OCI-LY3 (cell line): Measurements from ENCODE around the gene TMEM11.

Experiments
- H2AFZ ChIP-seq: fragments of 200-600, 300-600 bp; shearing (Covaris generic); 2 replicates; pipeline ENCODE4 v1.6.0; 2014; ENCODE audit warnings: antibody characterized with exemption, low read depth, low read length
- H3K27ac ChIP-seq: fragments of 200-600, 300-600 bp; sonication (generic); 2 replicates; pipeline ENCODE4 v1.5.1; 2014; ENCODE audit warnings: mild to moderate bottlenecking, low read length, moderate library complexity, mixed read lengths
- H3K27me3 ChIP-seq: fragments of 200-600, 300-600 bp; sonication (generic); 2 replicates; pipeline ENCODE4 v1.6.1; 2014; ENCODE audit warnings: low read depth, low read length, mixed read lengths
- H3K36me3 ChIP-seq: fragments of 200-600, 300-600 bp; sonication (generic); replicated peaks from 2 replicates; pipeline ENCODE3; 2014; ENCODE audit warnings: low read depth, low read length, mixed read lengths
- H3K4me1 ChIP-seq: fragments of 300-600, 200-600 bp; sonication (generic); 2 replicates; pipeline ENCODE4 v1.6.1; 2014; ENCODE audit warnings: low read length, mixed read lengths
- H3K4me2 ChIP-seq: fragments of 200-600, 300-600 bp; sonication (generic); 2 replicates; pipeline ENCODE4 v1.6.1; 2014; ENCODE audit warnings: low read length, mixed read lengths
- H3K4me3 ChIP-seq: fragments of 300-600, 200-600 bp; sonication (generic); 2 replicates; pipeline ENCODE4 v1.5.1; 2014; ENCODE audit warnings: antibody characterized with exemption, mild to moderate bottlenecking, low read length, moderate library complexity
- H3K79me2 ChIP-seq: fragments of 300-600, 200-600 bp; shearing (Covaris generic); 2 replicates; pipeline ENCODE4 v1.6.1; 2014; ENCODE audit warnings: mild to moderate bottlenecking, low read length, mixed read lengths
- H3K9ac ChIP-seq: fragments of 300-600, 200-600 bp; shearing (Covaris generic); 2 replicates; pipeline ENCODE4 v1.6.0; 2014; ENCODE audit warnings: mild to moderate bottlenecking, low read length, moderate library complexity
- H3K9me3 ChIP-seq: fragments of 200-600, 300-600 bp; shearing (Covaris generic); 2 replicates; pipeline ENCODE4 v1.6.1; 2014; ENCODE audit warnings: low read length, mixed read lengths; ENCODE audit not compliant: insufficient read depth
- H4K20me1 ChIP-seq: fragments of 200-600, 300-600 bp; sonication (generic); 2 replicates; pipeline ENCODE4 v1.6.1; 2016; ENCODE audit warnings: low read length, mixed read lengths; ENCODE audit not compliant: insufficient read depth
- CTCF ChIP-seq: fragments of 200-600, 300-600 bp; sonication (generic); IDR thresholded peaks from 2 replicates; pipeline ENCODE4 v1.5.1; 2014; ENCODE audit warnings: antibody characterized with exemption, low read length, low read depth
- EZH2phosphoT487 ChIP-seq: fragments of 200-600 bp; shearing (Covaris generic); IDR thresholded peaks from 2 replicates; pipeline ENCODE4 v1.6.1; 2018; ENCODE audit warnings: antibody characterized with exemption, mixed run types, low read depth

TMEM11 gene

GRCh38 chr17:21215935-21216334, 2.0 kb upstream of the TMEM11 start:
- H3K4me2 ChIP-seq, result no peak overlapping the region
- no peak overlapping the region for H2AFZ ChIP-seq
- H3K79me2 ChIP-seq, result peaks cover 46% of the 10 kb centered on the region
- no peak overlapping the region for H3K4me3 ChIP-seq
- no peaks in the 10 kb centered on the region for H3K27me3 ChIP-seq
- no peak overlapping the region for H3K9ac ChIP-seq
- TF ChIP-seq EZH2phosphoT487 (no peak), CTCF (no peak)
- H3K27ac ChIP-seq, result no peak overlapping the region
- peaks cover 5% of the 10 kb centered on the region; the same call in 1 of the 2 replicates for H4K20me1 ChIP-seq
- peaks cover 10% of the 10 kb centered on the region for H3K4me1 ChIP-seq
- no peaks in the 10 kb centered on the region for H3K36me3 ChIP-seq
- no peaks in the 10 kb centered on the region for H3K9me3 ChIP-seq

DNA sequence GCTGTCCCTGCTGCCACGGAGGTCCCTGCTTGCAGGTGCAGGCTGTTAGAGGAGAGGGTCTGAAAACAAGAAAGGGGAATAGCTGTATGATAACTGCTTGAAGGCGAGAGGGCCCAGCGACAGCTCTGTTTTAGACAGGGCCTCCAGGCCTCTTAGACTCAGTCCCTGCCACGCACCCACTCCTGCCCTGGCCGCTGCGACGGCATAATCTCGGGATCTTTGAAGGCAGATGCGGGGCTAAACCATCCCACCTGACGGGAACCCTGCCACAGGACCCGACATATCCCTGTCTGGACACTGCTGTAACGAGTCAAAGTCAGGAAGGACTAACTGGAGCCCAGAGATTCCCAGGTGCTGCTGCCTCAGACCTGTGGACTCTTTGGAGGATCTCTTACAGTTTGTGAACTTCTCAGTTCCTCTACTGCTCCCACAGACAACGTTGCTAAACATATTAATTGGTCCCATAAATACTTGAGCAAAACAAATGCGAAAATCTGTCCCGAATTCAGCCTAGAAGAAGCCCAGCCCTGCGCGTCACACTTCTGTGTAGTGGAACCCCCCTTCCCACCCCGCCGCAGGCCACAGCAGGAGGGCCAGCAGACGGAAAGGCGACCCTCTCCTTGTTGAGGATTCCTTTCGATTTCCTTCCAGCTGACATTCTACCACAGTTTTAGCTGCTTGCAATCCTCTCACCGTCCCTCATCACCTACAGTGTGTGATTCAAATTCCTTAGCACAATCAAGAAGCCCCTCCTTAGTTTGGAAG, 998 bp upstream of the TMEM11 start:
- H3K27ac ChIP-seq, result peak overlapping the region; percentile 53
- peak overlapping the region; percentile 66 for H3K9ac ChIP-seq
- H4K20me1 ChIP-seq, result peaks cover 5% of the 10 kb centered on the region; the same call in 1 of the 2 replicates
- H3K4me1 ChIP-seq, result peaks cover 10% of the 10 kb centered on the region
- H2AFZ ChIP-seq, result no peak overlapping the region
- H3K4me3 ChIP-seq, result peak overlapping the region; percentile 91
- no peaks in the 10 kb centered on the region for H3K36me3 ChIP-seq
- H3K79me2 ChIP-seq, result peaks cover 56% of the 10 kb centered on the region
- H3K27me3 ChIP-seq, result no peaks in the 10 kb centered on the region
- peak overlapping the region; percentile 74 for H3K4me2 ChIP-seq
- no peak for TF ChIP-seq EZH2phosphoT487
- no peaks in the 10 kb centered on the region for H3K9me3 ChIP-seq

- Histone ChIP-seq H3K9ac (peak overlapping the region; percentile 87), H3K27me3 (no peaks in the 10 kb centered on the region), H3K79me2 (peaks cover 69% of the 10 kb centered on the region), H4K20me1 (peaks cover 5% of the 10 kb centered on the region; the same call in 1 of the 2 replicates), H3K4me3 (peak overlapping the region; percentile 91), H3K27ac (peak overlapping the region; percentile 53), H3K4me2 (peak overlapping the region; percentile 72), H2AFZ (no peak overlapping the region), H3K36me3 (no peaks in the 10 kb centered on the region), H3K4me1 (peaks cover 10% of the 10 kb centered on the region), H3K9me3 (no peaks in the 10 kb centered on the region)
- TF ChIP-seq EZH2phosphoT487, result no peak
- TF ChIP-seq CTCF, result no peak
Observed at GRCh38 chr17:21213638-21214014, 335 bp downstream of the TMEM11 start.

- H3K4me2 ChIP-seq, result peak overlapping the region; percentile 72
- TF ChIP-seq CTCF, result no peak
- no peak for TF ChIP-seq EZH2phosphoT487
- H4K20me1 ChIP-seq, result peaks cover 5% of the 10 kb centered on the region; the same call in 1 of the 2 replicates
- peak overlapping the region; percentile 91 for H3K4me3 ChIP-seq
- no peaks in the 10 kb centered on the region for H3K27me3 ChIP-seq
- 0 out of 2 replicates have a peak overlapping the region, but pooled peaks have one; percentile 53 for H3K27ac ChIP-seq
- peaks cover 74% of the 10 kb centered on the region for H3K79me2 ChIP-seq
- peak overlapping the region; percentile 87 for H3K9ac ChIP-seq
- H2AFZ ChIP-seq, result no peak overlapping the region
- no peaks in the 10 kb centered on the region for H3K36me3 ChIP-seq
- H3K9me3 ChIP-seq, result no peaks in the 10 kb centered on the region
- peaks cover 10% of the 10 kb centered on the region for H3K4me1 ChIP-seq
Observed at GRCh38 chr17:21212826-21213637, 929 bp downstream of the TMEM11 start.
